ENCODE measurements around the gene ARFGEF3.
A peak's percentile ranks its signal among the peaks of the same experiment; 100 is the strongest.

ARFGEF3 gene

GRCh38 chr6:138308731-138309110, 147.0 kb downstream of the ARFGEF3 start:
- no peak for DNase-seq (ENCODE audit: low read depth)

- no peak for DNase-seq (ENCODE audit: low read depth)
Observed at GRCh38 chr6:138309695-138310094, 148.0 kb downstream of the ARFGEF3 start.

- no peak for DNase-seq (ENCODE audit: low read depth)
Observed at GRCh38 chr6:138310294-138310693, 148.6 kb downstream of the ARFGEF3 start.

- no peak for DNase-seq (ENCODE audit: low read depth)
Observed at GRCh38 chr6:138310821-138311220, 149.1 kb downstream of the ARFGEF3 start.

GRCh38 chr6:138311268-138311667, 149.5 kb downstream of the ARFGEF3 start:
- no peak for DNase-seq (ENCODE audit: low read depth)

- DNase-seq (ENCODE audit: low read depth): no peak
Observed at GRCh38 chr6:138318741-138319375, 157.1 kb downstream of the ARFGEF3 start.

GRCh38 chr6:138321934-138322333, 160.2 kb downstream of the ARFGEF3 start:
- DNase-seq (ENCODE audit: low read depth): no peak

- DNase-seq (ENCODE audit: low read depth): no peak
Observed at GRCh38 chr6:138323821-138324220, 162.1 kb downstream of the ARFGEF3 start.

- no peak for DNase-seq (ENCODE audit: low read depth)
Observed at GRCh38 chr6:138328210-138328609, 166.5 kb downstream of the ARFGEF3 start.

- DNase-seq (ENCODE audit: low read depth): no peak
Observed at GRCh38 chr6:138330763-138331162, 169.0 kb downstream of the ARFGEF3 start.

GRCh38 chr6:138331444-138331843, 169.7 kb downstream of the ARFGEF3 start:
- DNase-seq (ENCODE audit: low read depth): no peak

GRCh38 chr6:138331984-138332383, 170.2 kb downstream of the ARFGEF3 start:
- no peak for DNase-seq (ENCODE audit: low read depth)

- no peak for DNase-seq (ENCODE audit: low read depth)
Observed at GRCh38 chr6:138334000-138334399, 172.3 kb downstream of the ARFGEF3 start.

- no peak for DNase-seq (ENCODE audit: low read depth)
Observed at GRCh38 chr6:138334963-138335362, 173.2 kb downstream of the ARFGEF3 start.

GRCh38 chr6:138336221-138336620, 174.5 kb downstream of the ARFGEF3 start:
- DNase-seq (ENCODE audit: low read depth): no peak

GRCh38 chr6:138337076-138337475, 175.3 kb downstream of the ARFGEF3 start:
- DNase-seq (ENCODE audit: low read depth): no peak

- no peak for DNase-seq (ENCODE audit: low read depth)
Observed at GRCh38 chr6:138339024-138339423, 177.3 kb downstream of the ARFGEF3 start.

GRCh38 chr6:138341176-138341575, 179.4 kb downstream of the ARFGEF3 start:
- no peak for DNase-seq (ENCODE audit: low read depth)

- DNase-seq (ENCODE audit: low read depth): no peak
Observed at GRCh38 chr6:138343112-138343511, 181.4 kb downstream of the ARFGEF3 start.

- DNase-seq (ENCODE audit: low read depth): no peak
Observed at GRCh38 chr6:138345565-138346285, 184.0 kb downstream of the ARFGEF3 start.

GRCh38 chr6:138346302-138347195, 184.8 kb downstream of the ARFGEF3 start:
- DNase-seq (ENCODE audit: low read depth): peak; percentile 62

- no peak for DNase-seq (ENCODE audit: low read depth)
Observed at GRCh38 chr6:138347864-138348263, 186.1 kb downstream of the ARFGEF3 start.

- DNase-seq (ENCODE audit: low read depth): no peak
Observed at GRCh38 chr6:138349891-138350290, 188.2 kb downstream of the ARFGEF3 start.

Data from fibroblast of the conjunctiva (primary cell).